ENCODE data around the gene PC. TPM values are rescaled to one million over a fixed set of nuclear protein-coding genes. Genes with fewer than 3 reads are reported as not detected.

Gene PC
- total and polyA plus RNA-seq, 2 experiments from 2014 or later = 18.3 to 21.7 TPM

DNA sequence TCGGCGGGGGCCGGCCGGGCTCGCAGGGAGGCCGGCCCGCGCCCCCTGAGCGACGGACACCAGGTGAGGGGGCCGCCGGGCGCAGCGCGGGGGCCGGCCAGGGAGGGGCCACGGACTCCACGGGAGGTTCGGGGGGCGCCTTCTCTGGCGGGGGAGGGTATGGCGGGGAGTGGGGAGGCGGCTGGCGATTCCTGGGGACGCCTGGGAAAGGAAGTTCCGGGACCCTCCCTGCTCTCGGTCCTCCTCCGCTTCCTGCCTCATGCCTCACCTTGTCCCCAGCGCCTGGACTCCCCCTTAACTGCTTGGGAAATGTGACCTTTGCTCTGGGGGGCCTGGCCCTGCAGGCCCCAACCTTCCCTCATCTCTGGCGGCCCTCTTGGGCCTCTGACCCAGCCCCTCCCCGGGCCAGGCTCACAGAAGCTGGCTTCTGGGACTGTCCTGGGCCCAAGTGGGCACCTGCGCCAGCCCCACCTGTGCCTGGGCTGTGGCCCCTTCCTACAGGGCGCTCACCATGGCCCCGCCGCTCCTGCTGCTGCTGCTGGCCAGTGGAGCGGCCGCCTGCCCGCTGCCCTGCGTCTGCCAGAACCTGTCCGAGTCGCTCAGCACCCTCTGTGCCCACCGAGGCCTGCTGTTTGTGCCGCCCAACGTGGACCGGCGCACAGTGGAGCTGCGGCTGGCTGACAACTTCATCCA is 100.8 kb downstream of the PC start:
- Mint-ChIP-seq H3K27ac (no peak overlapping the region), H3K27me3 (ENCODE audit: insufficient read depth, low read depth, poor library complexity) (peaks cover 35% of the 10 kb centered on the region)
- DNase-seq (ENCODE audit: low spot score) = peak; percentile 63

More for the DNA sequence above, 100.8 kb downstream of the PC start:
- peak overlapping the region; percentile 79 for H3K4me2 ChIP-seq
- peak overlapping the region; percentile 81 for H3K4me3 Mint-ChIP-seq
- H3K4me3 ChIP-seq = peak overlapping the region; percentile 64
- H3F3A ChIP-seq (replicated peaks; ENCODE audit: low read depth) = peaks cover 11% of the 10 kb centered on the region; the same call in 1 of the 2 replicates
- 0 out of 2 replicates have a peak overlapping the region, but pooled peaks have one; percentile 39 for H3K27ac ChIP-seq (ENCODE audit: low read depth)
- peak; percentile 10 for ATAC-seq
- H3K27me3 ChIP-seq (ENCODE audit: insufficient read depth) = no peaks in the 10 kb centered on the region
- TF ChIP-seq, protein P1, sequence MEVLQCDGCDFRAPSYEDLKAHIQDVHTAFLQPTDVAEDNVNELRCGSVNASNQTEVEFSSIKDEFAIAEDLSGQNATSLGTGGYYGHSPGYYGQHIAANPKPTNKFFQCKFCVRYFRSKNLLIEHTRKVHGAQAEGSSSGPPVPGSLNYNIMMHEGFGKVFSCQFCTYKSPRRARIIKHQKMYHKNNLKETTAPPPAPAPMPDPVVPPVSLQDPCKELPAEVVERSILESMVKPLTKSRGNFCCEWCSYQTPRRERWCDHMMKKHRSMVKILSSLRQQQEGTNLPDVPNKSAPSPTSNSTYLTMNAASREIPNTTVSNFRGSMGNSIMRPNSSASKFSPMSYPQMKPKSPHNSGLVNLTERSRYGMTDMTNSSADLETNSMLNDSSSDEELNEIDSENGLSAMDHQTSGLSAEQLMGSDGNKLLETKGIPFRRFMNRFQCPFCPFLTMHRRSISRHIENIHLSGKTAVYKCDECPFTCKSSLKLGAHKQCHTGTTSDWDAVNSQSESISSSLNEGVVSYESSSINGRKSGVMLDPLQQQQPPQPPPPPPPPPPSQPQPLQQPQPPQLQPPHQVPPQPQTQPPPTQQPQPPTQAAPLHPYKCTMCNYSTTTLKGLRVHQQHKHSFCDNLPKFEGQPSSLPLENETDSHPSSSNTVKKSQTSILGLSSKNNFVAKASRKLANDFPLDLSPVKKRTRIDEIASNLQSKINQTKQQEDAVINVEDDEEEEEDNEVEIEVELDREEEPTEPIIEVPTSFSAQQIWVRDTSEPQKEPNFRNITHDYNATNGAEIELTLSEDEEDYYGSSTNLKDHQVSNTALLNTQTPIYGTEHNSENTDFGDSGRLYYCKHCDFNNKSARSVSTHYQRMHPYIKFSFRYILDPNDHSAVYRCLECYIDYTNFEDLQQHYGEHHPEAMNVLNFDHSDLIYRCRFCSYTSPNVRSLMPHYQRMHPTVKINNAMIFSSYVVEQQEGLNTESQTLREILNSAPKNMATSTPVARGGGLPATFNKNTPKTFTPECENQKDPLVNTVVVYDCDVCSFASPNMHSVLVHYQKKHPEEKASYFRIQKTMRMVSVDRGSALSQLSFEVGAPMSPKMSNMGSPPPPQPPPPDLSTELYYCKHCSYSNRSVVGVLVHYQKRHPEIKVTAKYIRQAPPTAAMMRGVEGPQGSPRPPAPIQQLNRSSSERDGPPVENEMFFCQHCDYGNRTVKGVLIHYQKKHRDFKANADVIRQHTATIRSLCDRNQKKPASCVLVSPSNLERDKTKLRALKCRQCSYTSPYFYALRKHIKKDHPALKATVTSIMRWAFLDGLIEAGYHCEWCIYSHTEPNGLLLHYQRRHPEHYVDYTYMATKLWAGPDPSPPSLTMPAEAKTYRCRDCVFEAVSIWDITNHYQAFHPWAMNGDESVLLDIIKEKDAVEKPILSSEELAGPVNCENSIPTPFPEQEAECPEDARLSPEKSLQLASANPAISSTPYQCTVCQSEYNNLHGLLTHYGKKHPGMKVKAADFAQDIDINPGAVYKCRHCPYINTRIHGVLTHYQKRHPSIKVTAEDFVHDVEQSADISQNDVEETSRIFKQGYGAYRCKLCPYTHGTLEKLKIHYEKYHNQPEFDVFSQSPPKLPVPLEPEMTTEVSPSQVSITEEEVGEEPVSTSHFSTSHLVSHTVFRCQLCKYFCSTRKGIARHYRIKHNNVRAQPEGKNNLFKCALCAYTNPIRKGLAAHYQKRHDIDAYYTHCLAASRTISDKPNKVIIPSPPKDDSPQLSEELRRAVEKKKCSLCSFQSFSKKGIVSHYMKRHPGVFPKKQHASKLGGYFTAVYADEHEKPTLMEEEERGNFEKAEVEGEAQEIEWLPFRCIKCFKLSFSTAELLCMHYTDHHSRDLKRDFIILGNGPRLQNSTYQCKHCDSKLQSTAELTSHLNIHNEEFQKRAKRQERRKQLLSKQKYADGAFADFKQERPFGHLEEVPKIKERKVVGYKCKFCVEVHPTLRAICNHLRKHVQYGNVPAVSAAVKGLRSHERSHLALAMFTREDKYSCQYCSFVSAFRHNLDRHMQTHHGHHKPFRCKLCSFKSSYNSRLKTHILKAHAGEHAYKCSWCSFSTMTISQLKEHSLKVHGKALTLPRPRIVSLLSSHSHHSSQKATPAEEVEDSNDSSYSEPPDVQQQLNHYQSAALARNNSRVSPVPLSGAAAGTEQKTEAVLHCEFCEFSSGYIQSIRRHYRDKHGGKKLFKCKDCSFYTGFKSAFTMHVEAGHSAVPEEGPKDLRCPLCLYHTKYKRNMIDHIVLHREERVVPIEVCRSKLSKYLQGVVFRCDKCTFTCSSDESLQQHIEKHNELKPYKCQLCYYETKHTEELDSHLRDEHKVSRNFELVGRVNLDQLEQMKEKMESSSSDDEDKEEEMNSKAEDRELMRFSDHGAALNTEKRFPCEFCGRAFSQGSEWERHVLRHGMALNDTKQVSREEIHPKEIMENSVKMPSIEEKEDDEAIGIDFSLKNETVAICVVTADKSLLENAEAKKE (CRISPR knock-in tag; IDR thresholded peaks at IDR 0.05) = no peak
- TF ChIP-seq JUNB (IDR thresholded peaks at IDR 0.05; ENCODE audit: unreplicated experiment) (no peak), CREB1 (CRISPR knock-in tag; IDR thresholded peaks at IDR 0.05; ENCODE audit: low read depth) (no peak), EZH2phosphoT487 (IDR thresholded peaks at IDR 0.05; ENCODE audit: unreplicated experiment) (no peak), ZNF331 (CRISPR knock-in tag; IDR thresholded peaks at IDR 0.05; ENCODE audit: low read depth) (no peak)
- TF ChIP-seq, protein P2, sequence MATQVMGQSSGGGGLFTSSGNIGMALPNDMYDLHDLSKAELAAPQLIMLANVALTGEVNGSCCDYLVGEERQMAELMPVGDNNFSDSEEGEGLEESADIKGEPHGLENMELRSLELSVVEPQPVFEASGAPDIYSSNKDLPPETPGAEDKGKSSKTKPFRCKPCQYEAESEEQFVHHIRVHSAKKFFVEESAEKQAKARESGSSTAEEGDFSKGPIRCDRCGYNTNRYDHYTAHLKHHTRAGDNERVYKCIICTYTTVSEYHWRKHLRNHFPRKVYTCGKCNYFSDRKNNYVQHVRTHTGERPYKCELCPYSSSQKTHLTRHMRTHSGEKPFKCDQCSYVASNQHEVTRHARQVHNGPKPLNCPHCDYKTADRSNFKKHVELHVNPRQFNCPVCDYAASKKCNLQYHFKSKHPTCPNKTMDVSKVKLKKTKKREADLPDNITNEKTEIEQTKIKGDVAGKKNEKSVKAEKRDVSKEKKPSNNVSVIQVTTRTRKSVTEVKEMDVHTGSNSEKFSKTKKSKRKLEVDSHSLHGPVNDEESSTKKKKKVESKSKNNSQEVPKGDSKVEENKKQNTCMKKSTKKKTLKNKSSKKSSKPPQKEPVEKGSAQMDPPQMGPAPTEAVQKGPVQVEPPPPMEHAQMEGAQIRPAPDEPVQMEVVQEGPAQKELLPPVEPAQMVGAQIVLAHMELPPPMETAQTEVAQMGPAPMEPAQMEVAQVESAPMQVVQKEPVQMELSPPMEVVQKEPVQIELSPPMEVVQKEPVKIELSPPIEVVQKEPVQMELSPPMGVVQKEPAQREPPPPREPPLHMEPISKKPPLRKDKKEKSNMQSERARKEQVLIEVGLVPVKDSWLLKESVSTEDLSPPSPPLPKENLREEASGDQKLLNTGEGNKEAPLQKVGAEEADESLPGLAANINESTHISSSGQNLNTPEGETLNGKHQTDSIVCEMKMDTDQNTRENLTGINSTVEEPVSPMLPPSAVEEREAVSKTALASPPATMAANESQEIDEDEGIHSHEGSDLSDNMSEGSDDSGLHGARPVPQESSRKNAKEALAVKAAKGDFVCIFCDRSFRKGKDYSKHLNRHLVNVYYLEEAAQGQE (IDR thresholded peaks at IDR 0.05; ENCODE audit: unreplicated experiment) = no peak
- TF ChIP-seq, protein P3, sequence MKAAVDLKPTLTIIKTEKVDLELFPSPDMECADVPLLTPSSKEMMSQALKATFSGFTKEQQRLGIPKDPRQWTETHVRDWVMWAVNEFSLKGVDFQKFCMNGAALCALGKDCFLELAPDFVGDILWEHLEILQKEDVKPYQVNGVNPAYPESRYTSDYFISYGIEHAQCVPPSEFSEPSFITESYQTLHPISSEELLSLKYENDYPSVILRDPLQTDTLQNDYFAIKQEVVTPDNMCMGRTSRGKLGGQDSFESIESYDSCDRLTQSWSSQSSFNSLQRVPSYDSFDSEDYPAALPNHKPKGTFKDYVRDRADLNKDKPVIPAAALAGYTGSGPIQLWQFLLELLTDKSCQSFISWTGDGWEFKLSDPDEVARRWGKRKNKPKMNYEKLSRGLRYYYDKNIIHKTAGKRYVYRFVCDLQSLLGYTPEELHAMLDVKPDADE (IDR thresholded peaks at IDR 0.05) = no peak
- TF ChIP-seq, protein P4, sequence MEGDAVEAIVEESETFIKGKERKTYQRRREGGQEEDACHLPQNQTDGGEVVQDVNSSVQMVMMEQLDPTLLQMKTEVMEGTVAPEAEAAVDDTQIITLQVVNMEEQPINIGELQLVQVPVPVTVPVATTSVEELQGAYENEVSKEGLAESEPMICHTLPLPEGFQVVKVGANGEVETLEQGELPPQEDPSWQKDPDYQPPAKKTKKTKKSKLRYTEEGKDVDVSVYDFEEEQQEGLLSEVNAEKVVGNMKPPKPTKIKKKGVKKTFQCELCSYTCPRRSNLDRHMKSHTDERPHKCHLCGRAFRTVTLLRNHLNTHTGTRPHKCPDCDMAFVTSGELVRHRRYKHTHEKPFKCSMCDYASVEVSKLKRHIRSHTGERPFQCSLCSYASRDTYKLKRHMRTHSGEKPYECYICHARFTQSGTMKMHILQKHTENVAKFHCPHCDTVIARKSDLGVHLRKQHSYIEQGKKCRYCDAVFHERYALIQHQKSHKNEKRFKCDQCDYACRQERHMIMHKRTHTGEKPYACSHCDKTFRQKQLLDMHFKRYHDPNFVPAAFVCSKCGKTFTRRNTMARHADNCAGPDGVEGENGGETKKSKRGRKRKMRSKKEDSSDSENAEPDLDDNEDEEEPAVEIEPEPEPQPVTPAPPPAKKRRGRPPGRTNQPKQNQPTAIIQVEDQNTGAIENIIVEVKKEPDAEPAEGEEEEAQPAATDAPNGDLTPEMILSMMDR (conservative IDR thresholded peaks at IDR 0.05; ENCODE audit: low read depth in 2 of 2) = no peak
- H3K36me3 Mint-ChIP-seq (ENCODE audit: low read depth) = peaks cover 2% of the 10 kb centered on the region
- H3K36me3 ChIP-seq (ENCODE audit: insufficient read depth) = no peaks in the 10 kb centered on the region
- no peaks in the 10 kb centered on the region for H3K79me2 ChIP-seq (replicated peaks; ENCODE audit: insufficient read depth)
- no peaks in the 10 kb centered on the region for H3K9me3 Mint-ChIP-seq
- H2AFZ ChIP-seq = no peak overlapping the region
- peaks cover 11% of the 10 kb centered on the region for H3K4me1 ChIP-seq (ENCODE audit: insufficient read depth)
- H3K4me1 Mint-ChIP-seq = peaks cover 13% of the 10 kb centered on the region
- H3K9me2 ChIP-seq (ENCODE audit: insufficient read depth) = no peaks in the 10 kb centered on the region
- no peaks in the 10 kb centered on the region for H4K20me1 ChIP-seq (replicated peaks; ENCODE audit: insufficient read depth)
